Adipocyte (in vitro differentiated cells): ENCODE data around the gene BGLAP.
A peak's percentile ranks its signal among the peaks of the same experiment; 100 is the strongest.

Experiments
- DNase-seq: peaks from one replicate; pipeline ENCODE4 v3.0.0-alpha.2; 2015; ENCODE audit warnings: low read depth
- H3K27me3 ChIP-seq: replicated peaks from 2 replicates; pipeline ENCODE4 v1.7.0; 2013; ENCODE audit warnings: mild to moderate bottlenecking, low read length, moderate library complexity; ENCODE audit not compliant: control insufficient read depth, insufficient read depth
- H3K36me3 ChIP-seq: 2 replicates; pipeline ENCODE4 v1.7.0; 2013; ENCODE audit warnings: low read length, mild to moderate bottlenecking, moderate library complexity; ENCODE audit not compliant: control insufficient read depth, insufficient read depth, severe bottlenecking
- H3K4me1 ChIP-seq: 2 replicates; pipeline ENCODE4 v1.7.0; 2013; ENCODE audit warnings: mild to moderate bottlenecking, low read length, moderate library complexity; ENCODE audit not compliant: control insufficient read depth, insufficient read depth
- H3K4me3 ChIP-seq: 2 replicates; pipeline ENCODE4 v1.7.0; 2013; ENCODE audit warnings: mild to moderate bottlenecking, low read length, moderate library complexity
- H3K9ac ChIP-seq: 2 replicates; pipeline ENCODE4 v1.7.0; 2013; ENCODE audit warnings: mild to moderate bottlenecking, low read length, moderate library complexity
- H3K9me3 ChIP-seq: 2 replicates; pipeline ENCODE4 v1.7.0; 2013; ENCODE audit warnings: mild to moderate bottlenecking, low read length, moderate library complexity; ENCODE audit not compliant: control insufficient read depth

The BGLAP gene

DNA sequence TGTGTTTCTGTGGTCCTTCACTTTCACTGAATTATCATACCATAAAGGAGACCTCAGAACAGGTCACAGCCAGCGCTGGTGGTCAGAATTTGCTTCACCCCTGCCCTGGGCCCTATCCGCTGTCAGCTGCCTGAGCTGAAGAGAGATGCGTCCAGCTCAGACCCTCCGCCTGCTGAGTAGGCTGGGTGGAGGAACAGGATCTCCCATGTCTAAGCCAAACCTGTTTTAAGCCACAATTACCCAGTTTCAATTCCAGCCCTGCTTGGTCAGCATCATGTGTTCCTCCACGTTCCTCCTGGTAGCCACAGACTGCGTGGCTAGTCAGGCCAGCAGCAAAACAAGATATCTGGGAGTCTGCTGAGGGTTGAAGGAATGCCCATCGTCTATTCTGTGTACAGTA lies 13.5 kb upstream of the BGLAP start:
- DNase-seq: no peak
- Histone ChIP-seq H3K9me3 (no peaks in the 10 kb centered on the region), H3K4me1 (peaks cover 5% of the 10 kb centered on the region), H3K4me3 (no peak overlapping the region), H3K36me3 (peaks cover 21% of the 10 kb centered on the region), H3K27me3 (no peaks in the 10 kb centered on the region), H3K9ac (no peak overlapping the region)

DNA sequence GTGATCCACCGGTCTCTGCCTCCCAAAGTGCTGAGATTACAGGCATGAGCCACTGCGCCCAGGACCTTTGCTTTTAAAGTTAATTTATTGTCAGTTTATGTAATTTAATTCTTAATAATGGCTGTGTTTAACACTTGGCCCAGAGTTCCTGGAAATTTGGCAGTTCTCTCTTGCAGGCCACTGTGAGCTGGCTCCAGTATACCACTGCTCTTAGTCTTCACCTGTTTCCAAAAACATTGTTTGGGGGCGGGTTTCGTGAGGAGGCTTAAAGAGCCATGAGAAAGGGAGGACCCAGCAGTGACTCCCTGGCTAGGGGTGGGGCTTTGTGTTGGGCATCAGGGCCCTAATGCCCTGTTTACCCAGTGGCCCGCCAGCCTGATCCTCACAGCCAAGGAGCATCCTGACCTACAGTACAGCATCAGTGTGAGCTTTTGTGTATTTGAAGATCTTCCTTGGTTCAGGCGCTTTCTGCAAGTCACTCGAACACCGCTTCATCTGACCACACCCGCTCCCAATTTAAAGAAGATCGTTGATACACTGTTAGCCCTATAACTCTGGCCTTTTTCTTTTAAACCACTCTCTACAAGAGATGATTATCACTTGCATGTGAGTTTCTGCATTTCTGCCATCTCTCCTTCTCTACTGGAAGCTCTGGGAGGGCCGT lies 12.0 kb upstream of the BGLAP start:
- H3K4me1 ChIP-seq: peaks cover 11% of the 10 kb centered on the region
- no peaks in the 10 kb centered on the region for H3K9me3 ChIP-seq
- H3K27me3 ChIP-seq: no peaks in the 10 kb centered on the region
- peaks cover 18% of the 10 kb centered on the region for H3K36me3 ChIP-seq
- no peak overlapping the region for H3K4me3 ChIP-seq
- H3K9ac ChIP-seq: no peak overlapping the region
- DNase-seq: no peak

DNA sequence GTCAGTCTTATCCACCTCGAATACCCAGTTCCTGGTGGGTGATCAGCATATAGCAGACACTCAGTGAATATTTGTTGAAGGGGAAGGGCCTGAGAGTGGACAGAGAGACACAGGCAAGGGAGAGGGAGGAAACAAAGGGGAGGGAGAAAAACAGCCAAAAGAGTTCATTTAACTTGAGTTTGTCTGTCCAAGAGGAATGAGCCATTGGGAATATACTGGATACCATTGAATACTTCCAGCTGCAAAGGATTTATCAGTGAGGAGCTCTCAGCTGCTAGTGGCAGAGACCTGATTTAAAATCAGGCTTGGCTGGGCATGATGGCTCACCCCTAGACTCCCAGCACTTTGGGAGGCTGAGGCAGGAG lies 11.5 kb upstream of the BGLAP start:
- Histone ChIP-seq H3K9me3 (no peaks in the 10 kb centered on the region), H3K4me1 (peaks cover 11% of the 10 kb centered on the region), H3K4me3 (no peak overlapping the region), H3K27me3 (no peaks in the 10 kb centered on the region), H3K36me3 (peaks cover 18% of the 10 kb centered on the region), H3K9ac (no peak overlapping the region)
- no peak for DNase-seq

DNA sequence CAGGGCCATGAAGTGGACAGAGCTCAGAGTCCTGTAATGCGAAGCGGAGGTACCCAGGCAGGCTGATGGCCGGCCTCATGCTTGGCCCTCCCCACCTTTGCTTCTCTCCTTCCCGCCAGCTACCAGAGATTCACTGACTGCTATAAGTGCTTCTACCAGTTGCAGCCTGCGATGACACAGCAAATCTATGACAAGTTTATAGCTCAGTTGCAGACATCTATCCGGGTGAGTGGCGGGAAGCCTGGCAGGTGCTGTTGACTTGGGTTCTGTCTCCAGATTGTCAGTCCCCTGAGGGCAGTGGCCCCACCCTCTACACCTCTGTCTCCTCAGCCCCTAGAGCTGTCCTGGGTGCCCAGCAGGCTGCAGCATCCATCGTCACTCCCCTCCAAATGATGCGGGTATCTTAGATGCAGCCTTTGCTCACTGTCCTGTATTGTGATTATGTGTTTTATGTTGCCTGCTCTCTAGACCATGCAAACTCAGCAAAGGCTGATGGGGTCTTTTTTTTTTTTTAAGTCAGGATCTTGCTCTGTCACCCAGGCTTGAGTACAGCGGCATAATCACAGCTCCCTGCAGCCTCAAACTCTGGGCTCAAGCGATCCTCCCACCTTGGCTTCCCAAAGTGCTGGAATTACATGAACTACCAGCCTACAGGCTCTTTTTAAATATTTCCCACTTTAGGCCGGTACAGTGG lies 9.6 kb upstream of the BGLAP start:
- H3K4me1 ChIP-seq: peaks cover 11% of the 10 kb centered on the region
- DNase-seq: no peak
- H3K27me3 ChIP-seq: no peaks in the 10 kb centered on the region
- no peak overlapping the region for H3K9ac ChIP-seq
- peaks cover 25% of the 10 kb centered on the region for H3K36me3 ChIP-seq
- H3K4me3 ChIP-seq: no peak overlapping the region
- no peaks in the 10 kb centered on the region for H3K9me3 ChIP-seq

DNA sequence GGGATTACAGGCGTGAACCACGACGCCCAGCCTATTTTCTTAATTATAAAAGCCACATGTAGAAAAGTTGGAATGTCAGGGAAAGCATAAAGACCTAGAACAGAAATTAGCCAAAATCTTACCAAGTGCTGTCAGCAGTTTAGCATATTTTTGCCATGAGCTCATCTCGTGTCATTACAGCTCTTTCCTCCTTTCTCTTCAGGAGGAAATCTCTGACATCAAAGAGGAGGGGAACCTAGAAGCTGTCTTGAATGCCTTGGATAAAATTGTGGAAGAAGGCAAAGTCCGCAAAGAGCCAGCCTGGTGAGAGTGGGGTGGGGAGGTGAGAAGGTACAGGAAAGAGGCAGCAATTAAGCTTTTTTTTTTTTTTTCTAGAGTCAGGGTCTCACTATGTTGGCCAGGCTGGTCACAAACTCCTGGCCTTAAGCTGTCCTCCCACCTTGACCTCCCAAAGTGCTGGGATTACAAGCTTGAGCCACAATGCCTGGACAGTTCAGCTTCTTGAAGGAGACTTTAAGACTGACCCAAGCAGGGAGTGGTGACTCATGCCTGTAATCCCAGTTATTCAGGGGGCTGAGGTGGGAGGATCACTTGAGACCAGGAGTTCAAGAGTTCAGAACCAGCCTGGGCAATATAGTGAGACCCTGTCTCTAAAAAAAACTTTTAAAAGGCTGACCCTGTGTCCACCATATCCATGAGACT lies 8.4 kb upstream of the BGLAP start:
- DNase-seq: peak; percentile 84
- H3K9ac ChIP-seq: no peak overlapping the region
- no peaks in the 10 kb centered on the region for H3K27me3 ChIP-seq
- no peaks in the 10 kb centered on the region for H3K9me3 ChIP-seq
- H3K4me3 ChIP-seq: no peak overlapping the region
- H3K4me1 ChIP-seq: peaks cover 11% of the 10 kb centered on the region
- peaks cover 36% of the 10 kb centered on the region for H3K36me3 ChIP-seq

DNA sequence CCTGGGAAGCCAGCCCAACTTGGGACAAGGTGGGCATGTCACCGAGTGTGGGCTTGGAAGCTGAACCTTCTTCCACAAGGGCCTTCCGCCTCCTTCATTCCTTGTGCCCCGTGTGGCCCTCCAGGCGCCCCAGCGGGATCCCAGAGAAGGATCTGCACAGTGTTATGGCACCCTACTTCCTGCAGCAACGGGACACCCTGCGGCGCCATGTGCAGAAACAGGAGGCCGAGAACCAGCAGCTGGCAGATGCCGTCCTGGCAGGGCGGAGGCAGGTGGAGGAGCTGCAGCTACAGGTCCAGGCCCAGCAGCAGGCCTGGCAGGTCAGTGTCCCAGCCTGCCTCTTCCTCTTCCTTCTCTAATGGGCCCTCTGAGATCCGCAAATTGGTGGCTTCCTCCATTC lies 5.8 kb upstream of the BGLAP start:
- Histone ChIP-seq H3K9me3 (no peaks in the 10 kb centered on the region), H3K4me1 (peaks cover 11% of the 10 kb centered on the region), H3K4me3 (no peak overlapping the region), H3K36me3 (peaks cover 39% of the 10 kb centered on the region), H3K27me3 (no peaks in the 10 kb centered on the region), H3K9ac (no peak overlapping the region)
- no peak for DNase-seq

DNA sequence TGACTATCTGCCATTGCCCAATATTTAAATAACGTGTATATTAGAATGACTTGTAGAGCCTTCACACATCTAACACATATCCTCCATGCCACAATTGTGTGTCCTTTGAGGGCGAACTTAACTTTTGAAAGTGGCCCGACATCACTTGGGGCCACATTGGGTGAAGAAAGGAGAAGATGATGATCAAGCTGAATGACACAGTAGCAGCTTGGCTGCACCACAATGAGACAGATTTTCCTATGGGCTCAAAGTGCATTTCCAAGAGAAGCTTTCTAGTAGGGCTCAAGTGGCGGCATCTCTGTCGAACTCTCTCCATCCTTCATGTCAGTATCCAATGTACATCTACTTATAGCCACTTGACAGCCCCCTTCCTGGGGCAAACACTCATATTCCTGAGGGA lies 3.7 kb upstream of the BGLAP start:
- peaks cover 39% of the 10 kb centered on the region for H3K36me3 ChIP-seq
- no peak for DNase-seq

DNA sequence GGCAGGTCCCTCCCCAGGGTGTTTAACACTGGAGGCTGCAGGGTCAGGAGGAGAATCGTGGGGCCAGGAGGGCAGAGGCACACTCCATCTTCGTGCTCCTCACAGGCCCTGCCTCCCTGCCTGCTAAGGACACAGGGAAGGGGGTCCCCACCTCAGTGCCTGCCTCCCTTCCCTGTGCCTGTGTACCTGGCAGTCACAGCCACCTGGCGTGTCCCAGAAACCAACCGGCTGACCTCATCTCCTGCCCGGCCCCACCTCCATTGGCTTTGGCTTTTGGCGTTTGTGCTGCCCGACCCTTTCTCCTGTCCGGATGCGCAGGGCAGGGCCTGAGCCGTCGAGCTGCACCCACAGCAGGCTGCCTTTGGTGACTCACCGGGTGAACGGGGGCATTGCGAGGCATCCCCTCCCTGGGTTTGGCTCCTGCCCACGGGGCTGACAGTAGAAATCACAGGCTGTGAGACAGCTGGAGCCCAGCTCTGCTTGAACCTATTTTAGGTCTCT lies 623 bp upstream of the BGLAP start:
- Histone ChIP-seq H3K9me3 (no peaks in the 10 kb centered on the region), H3K4me3 (no peak overlapping the region), H3K27me3 (peaks cover 5% of the 10 kb centered on the region), H3K36me3 (peaks cover 28% of the 10 kb centered on the region), H3K9ac (no peak overlapping the region), H3K4me1 (peaks cover 3% of the 10 kb centered on the region)
- no peak for DNase-seq

More for the DNA sequence above, 3.7 kb upstream of the BGLAP start:
- Histone ChIP-seq H3K9me3 (no peaks in the 10 kb centered on the region), H3K4me3 (no peak overlapping the region), H3K9ac (no peak overlapping the region), H3K4me1 (peaks cover 8% of the 10 kb centered on the region), H3K27me3 (no peaks in the 10 kb centered on the region)

DNA sequence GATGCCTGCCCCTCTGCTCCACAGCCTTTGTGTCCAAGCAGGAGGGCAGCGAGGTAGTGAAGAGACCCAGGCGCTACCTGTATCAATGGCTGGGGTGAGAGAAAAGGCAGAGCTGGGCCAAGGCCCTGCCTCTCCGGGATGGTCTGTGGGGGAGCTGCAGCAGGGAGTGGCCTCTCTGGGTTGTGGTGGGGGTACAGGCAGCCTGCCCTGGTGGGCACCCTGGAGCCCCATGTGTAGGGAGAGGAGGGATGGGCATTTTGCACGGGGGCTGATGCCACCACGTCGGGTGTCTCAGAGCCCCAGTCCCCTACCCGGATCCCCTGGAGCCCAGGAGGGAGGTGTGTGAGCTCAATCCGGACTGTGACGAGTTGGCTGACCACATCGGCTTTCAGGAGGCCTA lies 754 bp downstream of the BGLAP start:
- DNase-seq: no peak
- Histone ChIP-seq H3K4me3 (no peak overlapping the region), H3K36me3 (peaks cover 18% of the 10 kb centered on the region)

DNA sequence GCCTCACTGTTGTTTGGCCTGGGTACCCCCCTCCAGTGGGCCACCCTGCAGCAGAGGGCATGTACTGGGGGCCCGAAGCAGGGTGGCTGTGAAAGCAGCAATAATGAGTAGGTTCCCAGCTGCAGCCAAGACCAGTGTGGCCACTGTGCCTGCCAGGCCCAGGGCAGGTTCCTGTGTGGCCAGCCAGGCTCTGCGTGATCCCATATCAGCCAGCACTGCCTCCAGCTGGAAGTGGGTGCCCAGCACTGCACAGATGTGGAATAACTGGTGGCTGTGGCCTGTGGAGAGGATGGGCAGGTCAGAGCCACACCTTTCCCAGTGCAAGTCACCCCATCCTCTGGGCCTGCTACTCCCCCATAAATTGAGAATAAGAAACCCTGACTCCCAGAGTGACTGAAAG lies 2.1 kb downstream of the BGLAP start:
- DNase-seq: no peak
- peaks cover 7% of the 10 kb centered on the region for H3K27me3 ChIP-seq
- peaks cover 12% of the 10 kb centered on the region for H3K36me3 ChIP-seq
- no peak overlapping the region for H3K4me3 ChIP-seq
- H3K4me1 ChIP-seq: peaks cover 11% of the 10 kb centered on the region
- no peaks in the 10 kb centered on the region for H3K9me3 ChIP-seq
- H3K9ac ChIP-seq: no peak overlapping the region

More for the DNA sequence above, 754 bp downstream of the BGLAP start:
- Histone ChIP-seq H3K4me1 (peaks cover 7% of the 10 kb centered on the region), H3K9ac (no peak overlapping the region), H3K9me3 (no peaks in the 10 kb centered on the region), H3K27me3 (peaks cover 7% of the 10 kb centered on the region)

DNA sequence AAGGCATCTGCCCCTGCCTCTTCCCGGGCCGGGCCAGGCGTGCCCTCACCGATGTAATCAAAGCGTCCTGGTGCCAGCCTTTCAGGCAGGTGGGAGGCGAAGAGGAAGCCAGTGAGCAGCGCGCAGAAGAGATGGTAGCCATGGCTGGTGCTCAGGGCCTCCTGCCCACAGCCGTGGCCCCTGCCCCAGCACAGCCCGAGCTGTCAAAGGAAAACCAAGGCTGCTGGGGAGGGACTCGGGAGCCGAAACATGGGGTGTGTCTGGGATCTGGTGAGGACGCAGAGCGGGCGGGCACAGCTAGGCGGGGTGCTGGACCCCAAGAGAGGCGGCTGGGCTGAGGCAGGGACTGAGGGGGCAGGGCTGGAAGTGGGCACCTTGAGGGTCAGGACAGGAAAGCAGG lies 2.7 kb downstream of the BGLAP start:
- H3K4me3 ChIP-seq: no peak overlapping the region
- H3K4me1 ChIP-seq: peaks cover 11% of the 10 kb centered on the region
- no peaks in the 10 kb centered on the region for H3K9me3 ChIP-seq
- peaks cover 7% of the 10 kb centered on the region for H3K27me3 ChIP-seq
- peaks cover 12% of the 10 kb centered on the region for H3K36me3 ChIP-seq
- DNase-seq: no peak
- no peak overlapping the region for H3K9ac ChIP-seq
